HG03097 (cell line): ENCODE measurements around the gene LGI4.
"Not testable (repeated sequence)": the region's sequence is repeated elsewhere in the genome, so short reads cannot be mapped to it uniquely, and the experiment has no call there.

Source experiments
- ATAC-seq: cut with Tn5 transposase; IDR thresholded peaks from one replicate; pipeline ENCODE4 v1.9.1; 2021; ENCODE audit not compliant: unreplicated experiment, low FRiP score

Gene LGI4

GRCh38 chr19:35161434-35161743 is 26.5 kb upstream of the LGI4 start:
- ATAC-seq = no peak

GRCh38 chr19:35160629-35161433 is 26.0 kb upstream of the LGI4 start:
- no peak for ATAC-seq

- no peak for ATAC-seq
Measured at GRCh38 chr19:35159606-35160005, 24.7 kb upstream of the LGI4 start.

- ATAC-seq = no peak
Measured at GRCh38 chr19:35157431-35157830, 22.6 kb upstream of the LGI4 start.

- no peak for ATAC-seq
Measured at GRCh38 chr19:35156673-35157014, 21.8 kb upstream of the LGI4 start.

GRCh38 chr19:35155981-35156672 is 21.3 kb upstream of the LGI4 start:
- no peak for ATAC-seq

- ATAC-seq = no peak
Measured at GRCh38 chr19:35155441-35155840, 20.6 kb upstream of the LGI4 start.

- ATAC-seq = no peak
Measured at GRCh38 chr19:35154525-35155406, 19.9 kb upstream of the LGI4 start, which contains the start of gene FXYD5. FXYD5 (plus strand) TSS chr19:35154735; CDS start chr19:35155551, 816 bp downstream.

- ATAC-seq = no peak
Measured at GRCh38 chr19:35153701-35154524, 19.1 kb upstream of the LGI4 start.

GRCh38 chr19:35153129-35153522 is 18.3 kb upstream of the LGI4 start:
- ATAC-seq = not testable (repeated sequence)

GRCh38 chr19:35151273-35152065 is 16.6 kb upstream of the LGI4 start:
- no peak for ATAC-seq

GRCh38 chr19:35150445-35150844 is 15.6 kb upstream of the LGI4 start:
- ATAC-seq = no peak

- ATAC-seq = no peak
Measured at GRCh38 chr19:35149463-35149862, 14.6 kb upstream of the LGI4 start.

GRCh38 chr19:35146746-35147459 is 12.0 kb upstream of the LGI4 start:
- ATAC-seq = no peak

- ATAC-seq = no peak
Measured at GRCh38 chr19:35144600-35145436, 10.0 kb upstream of the LGI4 start.

GRCh38 chr19:35144259-35144599 is 9.4 kb upstream of the LGI4 start:
- ATAC-seq = no peak

- ATAC-seq = no peak
Measured at GRCh38 chr19:35143818-35144217, 9.0 kb upstream of the LGI4 start.

- no peak for ATAC-seq
Measured at GRCh38 chr19:35143231-35143715, 8.4 kb upstream of the LGI4 start, which contains the start of gene FXYD7. FXYD7 (plus strand) TSS chr19:35143255; CDS start chr19:35143334, 79 bp downstream.
